Measurements from ENCODE around the gene SPAAR.

DNA sequence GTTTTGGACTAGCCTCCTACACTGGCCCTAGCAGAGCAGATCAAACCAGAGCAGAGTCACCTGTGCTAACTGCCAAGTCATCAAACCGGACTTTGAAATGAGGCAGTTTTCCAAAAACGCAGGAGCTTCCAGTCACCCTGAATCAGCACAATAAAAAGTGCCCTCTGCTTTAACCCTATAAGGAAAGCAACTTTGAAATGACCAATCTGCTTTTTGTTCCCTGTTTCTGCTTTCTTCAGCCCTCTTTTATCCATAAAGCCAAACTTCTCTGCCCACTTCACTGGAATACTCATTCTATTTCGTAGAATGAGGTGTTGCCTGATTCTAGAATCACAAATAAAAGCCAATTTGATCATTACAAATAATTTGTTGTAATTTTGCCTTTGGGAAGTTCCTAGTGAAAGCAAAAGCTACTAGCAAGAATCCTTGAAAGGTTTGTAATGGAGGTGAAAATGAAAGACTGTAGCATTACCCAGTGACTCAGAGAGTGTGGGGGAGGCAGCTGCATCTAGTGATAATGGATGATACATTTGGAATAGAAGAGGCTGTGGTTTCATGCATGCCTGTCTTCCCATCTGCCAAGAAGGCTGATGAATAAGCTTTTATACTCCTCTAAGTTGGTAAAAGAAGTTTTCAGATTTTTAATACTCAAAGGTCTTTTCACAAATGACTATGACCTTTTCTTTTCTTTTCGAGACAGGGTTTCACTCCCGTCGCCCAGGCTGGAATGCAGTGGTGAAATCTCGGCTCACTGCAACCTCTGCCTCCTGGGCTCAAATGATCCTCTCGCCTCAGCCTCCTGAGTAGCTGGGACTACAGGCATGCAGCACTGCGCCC lies 14.9 kb downstream of the SPAAR start:
- no peak for TF ChIP-seq EZH2 (optimal IDR thresholded peaks at IDR 0.05; ENCODE audit: low read depth, low read length)
- TF ChIP-seq, protein P1, sequence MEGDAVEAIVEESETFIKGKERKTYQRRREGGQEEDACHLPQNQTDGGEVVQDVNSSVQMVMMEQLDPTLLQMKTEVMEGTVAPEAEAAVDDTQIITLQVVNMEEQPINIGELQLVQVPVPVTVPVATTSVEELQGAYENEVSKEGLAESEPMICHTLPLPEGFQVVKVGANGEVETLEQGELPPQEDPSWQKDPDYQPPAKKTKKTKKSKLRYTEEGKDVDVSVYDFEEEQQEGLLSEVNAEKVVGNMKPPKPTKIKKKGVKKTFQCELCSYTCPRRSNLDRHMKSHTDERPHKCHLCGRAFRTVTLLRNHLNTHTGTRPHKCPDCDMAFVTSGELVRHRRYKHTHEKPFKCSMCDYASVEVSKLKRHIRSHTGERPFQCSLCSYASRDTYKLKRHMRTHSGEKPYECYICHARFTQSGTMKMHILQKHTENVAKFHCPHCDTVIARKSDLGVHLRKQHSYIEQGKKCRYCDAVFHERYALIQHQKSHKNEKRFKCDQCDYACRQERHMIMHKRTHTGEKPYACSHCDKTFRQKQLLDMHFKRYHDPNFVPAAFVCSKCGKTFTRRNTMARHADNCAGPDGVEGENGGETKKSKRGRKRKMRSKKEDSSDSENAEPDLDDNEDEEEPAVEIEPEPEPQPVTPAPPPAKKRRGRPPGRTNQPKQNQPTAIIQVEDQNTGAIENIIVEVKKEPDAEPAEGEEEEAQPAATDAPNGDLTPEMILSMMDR (IDR thresholded peaks at IDR 0.05; ENCODE audit: low read length): no peak
